Hematopoietic multipotent progenitor cell treated with erythropoietin and hydrocortisone succinate and interleukin-3 and kit ligand, for 17 days (in vitro differentiated cells): ENCODE measurements around the gene KAZN.

Experiments
- DNase-seq: peaks from one replicate; pipeline ENCODE4 v3.0.0-alpha.2; 2015; ENCODE audit warnings: low spot score

KAZN gene

DNA sequence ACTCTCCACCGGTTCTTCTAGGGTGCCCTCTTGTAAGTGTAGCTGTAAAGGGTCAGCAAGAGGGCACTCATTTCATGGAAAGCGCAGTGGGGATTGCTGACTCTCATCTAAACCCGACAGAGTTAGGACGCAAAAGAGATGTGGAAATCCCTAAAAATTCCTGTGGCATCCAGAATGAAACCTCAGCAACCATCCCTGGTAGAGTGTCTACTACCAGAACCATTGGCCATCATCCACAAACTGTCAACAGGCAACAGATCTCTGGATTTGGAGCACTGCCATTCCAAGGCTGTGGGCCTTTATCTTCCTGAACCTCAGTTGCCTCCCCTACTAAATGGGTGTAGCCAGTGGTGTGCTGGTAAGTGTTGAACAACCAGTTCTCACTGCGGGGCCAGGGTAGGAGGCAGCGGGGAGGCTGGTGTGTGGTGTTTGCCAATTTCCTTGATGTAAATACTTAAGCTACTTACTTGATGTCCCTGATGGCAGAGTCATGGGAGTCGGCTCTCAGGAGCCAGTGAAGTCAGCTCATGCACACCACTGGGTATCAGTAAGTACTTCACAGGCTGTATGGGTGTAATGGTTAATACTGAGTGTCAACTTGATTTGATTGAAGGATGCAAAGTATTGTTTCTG is 195.8 kb downstream of the KAZN start:
- no peak for DNase-seq

DNA sequence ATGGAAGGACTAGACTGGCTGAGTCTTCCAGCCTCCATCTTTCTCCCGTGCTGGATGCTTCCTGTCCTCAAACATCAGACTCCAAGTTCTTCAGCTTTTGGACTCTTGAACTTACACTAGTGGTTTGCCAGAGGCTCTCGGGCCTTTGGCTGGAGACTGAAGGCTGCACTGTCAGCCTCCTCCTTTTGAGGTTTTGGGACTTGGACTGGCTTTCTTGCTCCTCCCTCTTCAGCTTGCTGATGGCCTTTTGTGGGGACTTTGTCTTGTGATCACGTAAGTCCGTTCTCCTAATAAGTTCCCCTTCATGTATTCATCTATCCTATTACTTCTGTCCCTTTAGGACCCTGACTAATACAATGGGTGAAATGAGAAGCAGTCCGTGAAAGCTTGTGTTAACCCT is 196.4 kb downstream of the KAZN start:
- DNase-seq = no peak

DNA sequence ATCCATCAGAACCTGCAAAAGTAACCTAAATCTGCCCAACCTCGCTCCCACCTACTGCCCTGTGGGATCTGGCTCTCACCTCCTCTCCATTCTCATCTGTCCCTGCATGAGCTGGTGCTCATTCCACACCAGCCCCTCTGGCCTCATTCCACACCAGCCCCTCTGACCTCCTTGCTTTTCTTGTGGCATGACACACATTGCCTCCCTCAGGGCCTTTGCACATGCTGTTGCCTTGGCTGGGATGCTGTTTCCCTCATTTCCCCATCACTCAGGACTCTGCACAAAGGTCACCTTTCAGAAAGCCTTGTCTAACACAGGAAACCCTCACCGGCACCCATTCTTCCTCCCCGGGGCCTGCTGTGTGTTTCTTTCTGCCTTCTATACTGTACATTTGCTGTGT is 197.1 kb downstream of the KAZN start:
- DNase-seq = no peak

GRCh38 chr1:14800014-14800413 is 201.5 kb downstream of the KAZN start:
- no peak for DNase-seq

DNA sequence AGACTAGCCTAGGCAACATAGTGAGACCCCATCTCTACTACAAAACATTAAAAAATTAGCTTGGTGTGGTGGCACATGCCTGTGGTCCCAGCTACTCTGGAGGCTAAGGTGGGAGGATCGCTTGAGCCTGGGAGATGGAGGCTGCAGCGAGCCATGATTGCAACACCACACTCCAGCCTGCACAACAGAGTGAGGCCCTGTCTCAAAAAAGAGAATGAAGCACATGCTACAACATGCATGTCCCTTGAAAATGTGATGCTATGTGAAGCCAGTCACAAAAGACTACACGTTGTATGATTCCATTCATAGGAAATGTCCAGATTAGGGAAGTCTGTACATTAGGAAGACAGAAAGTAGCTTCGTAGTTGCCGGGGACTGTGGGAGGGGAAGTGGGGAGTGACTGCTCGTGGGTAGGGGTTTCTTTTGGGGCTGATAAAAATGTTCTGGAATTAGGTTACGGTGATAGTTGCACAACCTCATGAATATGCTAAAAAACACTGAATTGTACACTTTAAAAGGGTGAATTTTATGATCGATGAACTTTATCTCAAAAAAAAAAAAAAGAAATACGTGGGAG is 202.1 kb downstream of the KAZN start:
- no peak for DNase-seq

- DNase-seq = no peak
These were observed 204.7 kb downstream of the KAZN start for GRCh38 chr1:14803002-14803789.

GRCh38 chr1:14804626-14805025 is 206.1 kb downstream of the KAZN start:
- DNase-seq = no peak

DNA sequence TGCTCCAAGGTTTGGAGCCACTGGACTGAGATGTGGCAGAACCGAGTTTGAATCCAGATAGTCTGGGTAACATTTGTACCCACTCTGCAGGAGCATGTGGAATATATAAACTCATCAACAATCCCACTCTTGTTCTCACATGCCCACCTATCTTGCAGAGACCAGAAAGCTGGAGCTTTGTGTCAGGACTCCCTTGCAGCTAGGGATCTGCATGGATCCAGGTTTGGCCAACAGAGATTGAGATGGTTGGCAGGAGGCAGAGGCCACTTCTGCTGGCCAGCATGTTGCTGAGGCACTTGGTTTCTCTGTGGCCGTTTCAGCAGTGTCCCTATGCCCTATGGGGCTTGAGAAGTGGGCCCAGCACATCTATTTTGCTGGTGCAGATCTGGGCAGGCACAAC is 208.3 kb downstream of the KAZN start:
- DNase-seq = no peak

- no peak for DNase-seq
These were observed 210.3 kb downstream of the KAZN start for GRCh38 chr1:14808768-14809167.

GRCh38 chr1:14809191-14809981 is 210.9 kb downstream of the KAZN start:
- no peak for DNase-seq

- DNase-seq = no peak
These were observed 212.3 kb downstream of the KAZN start for GRCh38 chr1:14810595-14811361.

GRCh38 chr1:14811573-14811972 is 213.1 kb downstream of the KAZN start:
- DNase-seq = no peak

GRCh38 chr1:14812189-14812588 is 213.7 kb downstream of the KAZN start:
- DNase-seq = no peak

GRCh38 chr1:14815175-14815877 is 216.8 kb downstream of the KAZN start:
- no peak for DNase-seq

- no peak for DNase-seq
These were observed 219.0 kb downstream of the KAZN start for GRCh38 chr1:14817223-14818170.

DNA sequence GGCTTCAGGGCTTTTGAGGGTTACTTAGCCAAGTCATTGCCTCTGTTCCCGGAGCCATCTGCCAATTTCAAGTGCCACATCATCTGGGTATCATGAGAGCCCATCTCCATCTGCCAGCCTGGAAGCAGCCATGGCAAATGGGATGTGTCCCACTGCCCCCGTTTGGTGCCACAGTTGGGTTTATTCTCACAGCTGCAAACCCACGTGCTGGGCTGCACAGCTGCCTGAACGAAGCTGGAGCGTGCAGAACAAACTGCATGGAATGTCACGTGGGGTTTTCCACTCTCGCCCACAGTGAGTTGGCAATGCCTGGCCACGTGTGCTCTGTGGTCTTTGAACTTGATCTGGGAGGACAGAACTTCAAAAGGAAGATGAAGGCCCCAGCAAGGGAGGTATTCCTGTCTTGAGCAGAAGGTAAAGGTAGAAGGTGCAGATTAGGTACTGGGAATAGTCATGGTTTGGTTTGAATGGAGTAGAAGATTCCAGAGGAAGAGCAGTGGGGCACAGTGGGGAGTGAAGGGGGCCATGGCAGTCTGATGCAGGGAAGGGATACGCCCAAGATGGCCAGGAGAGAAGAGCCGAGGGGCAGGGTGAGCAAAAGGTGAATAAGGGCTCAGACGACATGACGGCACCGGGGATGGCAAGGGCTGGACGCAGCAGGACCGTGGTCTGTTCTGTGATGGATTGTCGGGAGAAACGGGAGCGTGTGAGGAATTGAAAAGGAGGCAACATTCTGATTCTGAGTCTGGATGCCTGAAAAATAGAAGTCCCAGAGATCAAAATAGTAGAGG is 222.0 kb downstream of the KAZN start:
- DNase-seq = no peak

GRCh38 chr1:14822493-14822892 is 224.0 kb downstream of the KAZN start:
- DNase-seq = no peak

GRCh38 chr1:14822996-14823395 is 224.5 kb downstream of the KAZN start:
- no peak for DNase-seq

DNA sequence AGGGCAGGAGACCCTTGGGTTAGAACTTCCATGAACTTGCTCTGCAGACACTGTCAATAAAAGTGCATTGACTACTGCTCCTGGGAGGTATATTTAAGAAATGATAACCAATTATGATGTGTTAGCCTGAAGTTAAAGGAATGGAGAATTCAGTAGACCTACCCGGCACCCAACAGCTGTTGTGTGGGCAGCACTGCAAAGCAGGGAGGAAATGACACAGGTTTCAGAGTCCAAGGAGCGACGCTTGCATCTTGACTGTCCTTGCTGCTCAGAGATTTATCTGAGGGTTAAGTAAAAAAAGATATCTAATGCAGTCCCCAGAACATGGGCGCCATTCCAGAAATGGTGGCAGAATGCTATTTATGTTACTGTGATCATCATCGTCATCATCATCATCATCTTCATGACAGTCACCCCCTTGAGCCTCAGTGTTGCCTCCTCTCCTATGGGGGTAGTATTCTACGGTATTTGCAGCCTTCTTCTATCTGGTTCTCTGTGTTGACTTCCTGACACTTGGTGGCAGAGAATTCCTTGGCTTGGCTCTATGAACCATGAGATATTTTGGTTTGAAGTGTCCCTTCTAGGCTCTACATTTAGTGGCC is 225.9 kb downstream of the KAZN start:
- DNase-seq = no peak
